ENCODE results near the gene CMSS1.
"Not testable (repeated sequence)": the region's sequence is repeated elsewhere in the genome, so short reads cannot be mapped to it uniquely, and the experiment has no call there.

Gene CMSS1

DNA sequence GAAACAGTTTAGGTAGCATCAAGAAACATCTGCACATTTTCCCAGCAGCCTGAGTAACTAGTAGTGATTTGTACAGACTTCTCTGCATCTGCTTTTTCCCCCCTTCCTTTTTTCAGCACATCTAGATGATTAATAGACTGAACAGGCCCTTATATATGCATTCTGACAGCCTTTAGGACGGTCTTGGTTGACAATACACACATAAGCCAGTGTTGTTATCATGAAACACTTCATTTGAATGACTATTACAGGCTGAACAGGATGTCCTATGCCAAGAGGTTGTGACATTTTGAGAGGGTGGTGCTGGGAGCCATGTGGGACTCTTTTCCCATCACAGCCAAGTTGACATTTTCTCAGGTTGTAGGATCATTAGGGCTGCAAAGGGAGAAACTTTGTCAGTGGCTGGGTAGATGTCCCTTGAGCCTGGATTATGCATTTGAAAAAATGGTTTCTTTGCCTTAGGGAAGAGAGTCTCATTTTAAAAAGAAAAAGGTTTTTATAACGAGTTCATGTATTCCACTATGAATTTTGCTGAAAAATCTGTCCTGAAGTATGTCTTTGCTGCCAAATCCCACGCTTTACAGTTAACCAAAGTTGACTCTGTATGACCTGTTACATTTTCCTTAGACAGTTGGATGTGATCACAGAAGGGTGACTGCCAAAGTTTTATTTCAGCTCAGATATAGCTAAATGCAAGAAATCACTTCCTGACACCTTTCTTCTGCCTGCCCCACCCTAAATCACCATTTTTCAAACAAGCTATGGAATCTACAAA, 223.0 kb downstream of the CMSS1 start:
- no peak for DNase-seq

DNA sequence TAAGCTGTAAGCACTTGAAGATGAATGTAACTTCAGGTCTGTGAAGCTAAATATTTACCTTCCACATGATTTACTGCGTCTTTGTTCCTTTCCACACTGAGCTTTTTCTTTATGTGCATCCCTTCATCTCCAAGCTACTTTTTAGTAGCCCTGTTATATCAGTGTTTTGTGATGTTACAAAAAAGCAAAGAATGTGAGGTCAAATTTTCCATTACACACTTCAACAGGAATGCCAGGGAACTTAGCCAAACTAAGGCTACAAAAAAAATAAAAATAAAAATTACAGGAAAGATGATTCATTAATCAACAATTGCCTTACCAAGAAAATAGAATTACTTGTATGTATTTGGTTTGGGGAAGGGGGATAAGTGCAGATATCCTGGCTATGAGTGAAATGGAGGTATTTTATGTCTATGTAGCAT, 223.7 kb downstream of the CMSS1 start:
- DNase-seq, result no peak

DNA sequence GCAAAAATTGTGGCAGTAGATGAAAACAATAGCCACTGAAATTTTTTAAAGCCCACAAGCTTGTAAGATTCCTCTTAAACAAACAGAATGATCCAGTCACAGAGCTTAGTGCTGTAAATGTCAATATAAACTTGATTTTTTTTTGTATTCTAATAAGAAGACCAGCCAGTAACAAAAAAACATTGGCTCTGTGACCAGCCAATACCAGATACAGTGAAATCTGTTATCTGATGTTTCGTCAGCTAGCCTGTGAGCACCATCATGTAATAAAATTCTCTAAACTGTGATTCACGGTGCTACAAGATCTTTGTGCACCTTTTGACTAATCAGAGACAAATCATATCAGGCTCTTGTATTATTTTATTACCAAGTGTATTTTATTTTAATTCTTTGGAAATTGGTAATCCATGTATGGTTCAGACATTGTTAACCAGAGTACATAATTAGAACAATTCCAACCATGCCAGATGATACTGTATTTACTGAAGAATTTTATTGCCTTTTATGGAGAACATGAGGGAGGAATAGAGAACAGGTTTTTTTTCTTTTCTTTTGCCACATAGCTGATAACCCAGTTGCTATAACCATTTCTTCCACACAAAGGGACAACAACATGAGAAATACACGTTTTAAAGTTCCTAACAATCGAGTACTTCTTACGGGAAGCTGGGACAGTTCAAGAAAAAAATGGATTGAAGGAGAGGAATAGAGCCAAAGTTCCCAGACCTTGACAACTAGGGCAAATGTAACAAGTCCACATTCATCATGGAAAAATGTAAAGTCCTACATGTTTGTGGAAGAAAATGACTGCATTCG, 224.7 kb downstream of the CMSS1 start:
- no peak for DNase-seq

DNA sequence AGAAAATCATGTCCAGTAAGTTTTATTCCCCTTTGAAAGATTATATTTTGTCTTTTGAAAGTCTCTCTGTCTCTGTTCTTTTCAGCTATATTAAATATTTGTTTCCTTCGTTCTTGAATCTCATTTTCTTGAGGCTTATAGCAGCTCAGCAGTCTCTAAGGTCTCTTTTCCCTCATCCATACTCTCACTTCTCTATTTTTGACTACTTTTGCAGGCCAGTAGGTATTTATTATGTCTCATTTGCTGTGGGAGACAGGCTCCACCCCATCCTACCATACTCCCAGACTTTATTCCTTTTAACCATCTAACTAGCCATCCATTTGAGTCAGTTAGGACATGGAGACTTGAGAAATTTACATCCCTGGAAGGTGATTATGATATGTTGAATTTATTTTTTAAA, 225.6 kb downstream of the CMSS1 start:
- no peak for DNase-seq

DNA sequence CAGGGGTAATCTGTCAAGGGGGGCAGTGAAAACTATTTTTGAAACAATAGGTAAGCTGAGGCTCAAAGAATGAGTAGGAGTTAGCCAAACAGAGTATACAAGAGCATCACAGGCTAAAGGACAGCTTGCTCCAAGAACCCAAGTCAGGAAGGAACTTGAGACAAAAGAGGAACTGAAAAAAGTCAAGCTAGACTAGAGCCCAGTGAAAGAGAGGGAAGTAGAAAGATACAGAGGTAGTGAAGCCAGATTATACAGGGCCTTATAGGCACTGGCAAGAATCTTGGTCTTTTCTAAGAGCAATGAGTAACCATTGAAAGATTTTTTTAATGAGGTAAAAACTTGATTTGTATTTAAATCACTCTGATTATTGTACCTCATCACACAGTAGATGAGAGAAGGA, 226.7 kb downstream of the CMSS1 start:
- no peak for DNase-seq

DNA sequence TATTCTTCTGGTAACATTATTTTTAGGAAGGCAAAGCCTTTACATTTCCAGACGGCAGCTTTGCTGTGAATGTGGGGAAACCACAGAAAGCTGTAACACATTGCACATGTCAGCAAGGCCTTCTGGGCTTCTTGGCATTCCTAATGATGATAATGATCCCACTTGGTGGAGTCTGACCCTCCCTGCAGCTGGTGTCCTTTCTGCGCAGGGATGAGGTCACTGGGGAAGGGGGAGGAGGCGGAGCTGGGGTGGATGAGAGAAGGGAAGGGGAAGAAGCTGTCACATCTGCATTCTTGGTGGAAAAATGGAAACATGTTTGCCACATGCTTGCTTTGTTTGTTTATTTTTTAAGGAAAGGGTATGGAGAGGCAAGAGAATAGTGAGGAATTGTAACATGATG, 228.0 kb downstream of the CMSS1 start:
- DNase-seq, result no peak

DNA sequence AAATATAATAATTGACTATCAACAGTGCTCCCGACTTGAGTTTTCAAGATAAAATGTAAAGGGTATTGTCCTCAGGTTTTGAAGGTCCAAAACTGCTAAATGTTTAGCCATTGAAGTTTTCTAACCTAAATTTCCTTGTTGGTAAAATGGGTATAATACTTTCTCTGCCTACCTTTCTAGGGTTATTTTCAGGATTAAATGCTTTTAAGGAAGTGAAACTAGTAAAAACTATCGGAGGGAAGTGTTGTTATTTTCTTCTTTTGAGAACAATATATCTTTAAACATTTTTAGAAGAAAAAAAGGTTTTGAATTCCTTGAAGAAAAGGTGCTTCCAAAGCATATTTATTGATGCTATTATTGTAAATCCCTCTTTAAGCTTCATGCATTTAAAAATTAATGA, 229.3 kb downstream of the CMSS1 start:
- no peak for DNase-seq

DNA sequence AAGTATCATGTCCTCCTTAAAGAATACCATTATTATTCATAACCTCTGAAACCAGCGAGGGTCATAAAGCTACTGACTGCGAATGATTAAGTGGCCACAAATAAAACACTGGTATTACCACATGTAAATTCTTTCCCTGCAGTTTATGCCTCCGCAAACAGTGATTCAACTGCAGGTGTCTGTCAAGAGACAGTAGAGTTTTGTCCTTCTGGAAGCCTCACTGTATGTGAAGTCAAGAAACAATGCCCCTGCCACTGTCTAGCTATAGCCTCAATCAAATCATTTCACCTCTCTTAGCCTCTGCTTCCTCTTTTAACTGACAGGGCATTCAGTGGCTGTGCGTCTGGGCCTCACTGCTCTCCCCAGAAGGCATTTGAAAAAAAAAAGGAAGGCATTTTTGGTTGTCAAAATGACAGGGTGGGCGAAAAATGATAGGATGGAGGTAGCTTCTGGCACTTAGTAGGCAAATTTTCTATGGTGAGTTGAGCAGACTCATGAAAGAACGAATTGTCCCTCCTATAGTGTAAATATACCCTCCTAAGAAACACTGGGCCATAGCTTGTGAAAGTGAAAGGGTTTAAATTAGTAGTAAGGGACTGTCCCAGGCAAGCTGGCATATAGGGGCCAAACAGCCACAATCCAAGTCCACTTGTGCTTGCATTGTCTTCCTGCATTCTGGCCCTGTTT, 229.9 kb downstream of the CMSS1 start:
- DNase-seq, result no peak

DNA sequence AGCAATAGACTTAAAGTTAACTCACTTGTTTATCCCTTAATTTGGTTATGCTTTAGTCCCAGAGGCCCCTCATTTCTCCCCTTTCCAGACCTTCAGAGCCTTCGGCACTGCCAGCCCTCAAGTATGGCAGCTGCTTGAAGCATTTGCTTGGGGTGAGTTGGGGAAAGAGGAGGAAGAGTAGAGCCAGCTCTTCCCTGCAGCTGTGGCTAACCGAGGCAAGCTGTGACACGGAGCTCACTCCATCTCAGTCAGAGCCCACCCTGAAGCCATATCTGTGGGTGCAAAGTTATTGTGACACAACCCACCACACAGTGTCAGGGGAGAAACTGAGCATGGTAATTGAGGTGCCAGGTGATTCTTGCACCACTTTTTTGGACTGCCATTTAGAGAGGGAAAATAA, 230.6 kb downstream of the CMSS1 start:
- DNase-seq, result no peak

DNA sequence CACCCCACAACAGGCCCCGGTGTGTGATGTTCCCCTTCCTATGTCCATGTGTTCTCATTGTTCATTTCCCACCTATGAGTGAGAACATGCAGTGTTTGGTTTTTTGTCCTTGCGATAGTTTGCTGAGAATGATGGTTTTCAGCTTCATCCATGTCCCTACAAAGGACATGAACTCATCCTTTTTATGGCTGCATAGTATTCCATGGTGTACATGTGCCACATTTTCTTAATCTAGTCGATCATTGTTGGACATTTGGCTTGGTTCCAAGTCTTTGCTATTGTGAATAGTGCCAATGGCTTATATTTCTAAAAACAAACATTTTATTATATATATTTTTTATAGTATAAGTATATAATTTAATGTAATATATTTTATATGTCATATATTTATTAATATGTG, 233.9 kb downstream of the CMSS1 start:
- not testable (repeated sequence) for DNase-seq

DNA sequence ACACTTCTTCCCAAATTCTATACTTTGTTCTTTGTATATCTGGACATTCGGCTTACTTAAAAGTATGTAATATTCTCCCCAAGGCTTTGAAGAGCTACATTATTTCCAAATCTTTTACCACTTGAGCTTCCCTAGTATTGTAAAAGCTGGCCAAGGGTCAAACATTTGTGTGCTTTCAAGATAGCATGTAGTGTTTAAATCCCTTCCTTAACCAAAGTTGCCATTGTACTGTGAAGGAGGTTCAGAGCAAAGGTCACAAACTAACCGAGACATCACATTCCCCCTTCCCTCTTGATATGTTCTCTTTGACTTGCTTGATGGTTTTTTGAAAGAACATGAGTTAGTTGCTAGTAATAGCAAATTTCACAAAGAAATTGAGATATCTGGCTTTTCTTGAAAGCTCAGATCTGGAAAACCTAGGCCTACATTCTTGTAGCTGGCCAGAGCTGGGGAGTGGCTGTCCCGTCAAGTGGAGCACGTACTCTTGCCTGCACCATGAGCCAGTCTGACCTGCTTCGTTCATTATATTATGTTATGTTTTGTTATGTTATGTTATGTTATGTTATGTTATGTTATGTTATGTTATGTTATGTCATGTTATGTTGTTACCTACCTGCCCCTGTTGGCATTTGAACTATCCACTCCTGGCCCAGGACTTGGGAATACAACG, 236.4 kb downstream of the CMSS1 start:
- no peak for DNase-seq

DNA sequence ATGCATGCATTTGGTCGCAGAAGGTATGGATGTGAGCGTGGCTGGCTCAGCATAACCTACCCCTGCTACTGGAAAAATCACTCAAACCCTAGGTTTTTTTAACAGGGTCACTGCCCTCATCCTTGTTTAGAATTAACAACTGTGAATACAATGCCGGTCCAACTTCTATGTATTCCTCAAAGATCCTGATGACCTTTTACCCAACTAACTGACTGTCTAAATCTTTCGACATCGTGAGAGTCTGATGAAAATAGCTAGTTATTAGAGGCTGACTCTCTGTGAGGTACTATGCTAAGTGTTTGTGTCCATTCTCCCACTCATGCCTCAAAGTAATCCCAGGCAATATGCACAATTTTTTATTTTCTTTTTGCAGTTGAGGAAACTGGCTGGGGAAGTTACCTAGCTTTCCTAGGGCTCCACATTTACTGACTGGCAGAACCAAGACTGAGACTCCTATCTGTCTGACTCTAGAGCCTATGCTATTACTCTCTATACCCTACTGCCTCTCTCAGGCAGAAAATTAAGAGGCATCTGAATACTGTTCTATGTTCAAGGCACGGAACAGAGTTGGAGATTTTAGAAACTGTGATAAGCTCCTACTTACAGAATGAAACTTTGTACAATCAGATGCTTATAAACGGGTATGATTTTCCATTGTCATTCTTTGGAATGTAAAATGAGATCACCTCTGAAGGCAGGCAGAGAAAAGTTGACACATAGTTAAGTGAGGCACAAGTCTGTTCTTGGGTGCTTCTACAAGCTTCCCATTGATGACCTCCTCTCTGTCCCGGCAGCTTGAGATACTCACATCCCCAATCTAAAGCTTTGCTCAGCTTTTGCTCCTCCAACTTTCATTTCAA, 240.3 kb downstream of the CMSS1 start:
- no peak for DNase-seq

DNA sequence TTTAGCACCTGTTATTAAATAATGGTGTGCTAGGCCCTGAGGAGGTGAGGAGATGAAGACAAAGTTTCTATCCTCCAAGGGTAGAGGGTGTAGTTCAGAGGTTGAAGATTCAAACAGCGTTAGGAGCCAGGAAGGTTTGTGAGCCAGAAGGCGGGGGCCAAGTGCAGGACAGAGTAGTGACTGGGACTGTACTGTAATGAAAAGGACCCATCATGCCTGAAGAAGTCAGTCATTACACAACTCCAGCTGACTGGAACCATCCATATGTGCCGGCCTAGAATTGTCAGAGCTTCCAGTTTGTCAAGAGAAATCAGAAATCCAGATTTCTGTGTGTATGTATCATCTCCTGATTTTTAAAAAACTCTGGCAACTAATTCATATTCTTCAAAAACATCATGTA, 241.8 kb downstream of the CMSS1 start:
- DNase-seq, result no peak

DNA sequence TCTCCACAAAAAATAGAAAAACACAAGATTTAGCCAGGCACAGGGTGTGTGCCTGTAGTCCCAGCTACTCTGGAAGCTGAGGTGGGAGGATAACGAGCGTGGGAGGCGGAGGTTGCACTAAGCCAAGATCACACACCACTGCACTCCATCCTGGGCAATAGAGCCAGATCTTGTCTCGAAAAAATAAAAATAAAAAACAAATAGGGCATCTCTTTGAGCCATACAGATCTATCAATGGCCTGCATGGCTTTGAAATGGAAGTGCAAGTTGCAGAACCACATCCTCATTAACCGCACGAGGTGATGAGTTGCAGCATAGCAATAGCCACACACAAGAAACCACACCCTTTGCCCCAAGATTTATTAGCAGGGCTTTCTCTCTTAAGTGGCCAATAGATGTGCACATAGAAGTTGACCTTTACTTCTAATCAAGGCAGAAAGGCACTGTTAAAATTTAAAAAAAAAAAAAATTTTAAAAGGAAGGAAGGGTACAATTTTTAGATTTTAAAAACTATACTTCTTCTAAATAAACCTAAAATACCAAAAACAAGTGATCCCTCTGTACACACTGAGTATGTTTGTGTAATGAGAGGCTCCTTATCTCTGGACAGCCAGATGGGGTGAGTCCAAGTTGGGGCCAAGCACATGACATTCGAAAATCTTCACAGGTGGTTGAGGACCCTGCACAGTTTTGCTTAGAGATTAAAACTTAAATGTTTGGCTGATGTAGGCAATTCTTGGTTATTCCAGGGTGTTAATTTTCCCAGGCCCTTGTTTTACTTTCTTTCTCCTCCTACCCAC, 243.2 kb downstream of the CMSS1 start:
- no peak for DNase-seq

DNA sequence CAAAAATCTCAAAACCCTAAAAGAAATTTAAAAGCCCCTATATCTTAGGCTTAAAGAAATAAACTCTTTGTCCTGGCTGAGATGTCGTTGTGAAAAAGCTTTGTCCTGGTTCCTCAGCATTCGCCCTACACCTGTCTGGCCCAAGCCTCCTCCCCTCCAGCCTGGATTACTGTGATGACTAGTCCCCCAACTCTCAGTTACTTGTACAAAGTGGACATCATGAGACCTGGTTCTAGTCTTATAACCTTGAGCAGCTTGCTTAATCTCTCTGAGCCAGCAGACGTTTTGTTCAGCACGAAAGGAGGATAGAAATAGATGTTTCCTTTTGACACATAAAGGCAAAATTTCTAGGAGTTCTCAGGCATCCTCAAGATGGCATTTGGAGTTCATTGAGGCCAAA, 245.0 kb downstream of the CMSS1 start:
- DNase-seq, result no peak

DNA sequence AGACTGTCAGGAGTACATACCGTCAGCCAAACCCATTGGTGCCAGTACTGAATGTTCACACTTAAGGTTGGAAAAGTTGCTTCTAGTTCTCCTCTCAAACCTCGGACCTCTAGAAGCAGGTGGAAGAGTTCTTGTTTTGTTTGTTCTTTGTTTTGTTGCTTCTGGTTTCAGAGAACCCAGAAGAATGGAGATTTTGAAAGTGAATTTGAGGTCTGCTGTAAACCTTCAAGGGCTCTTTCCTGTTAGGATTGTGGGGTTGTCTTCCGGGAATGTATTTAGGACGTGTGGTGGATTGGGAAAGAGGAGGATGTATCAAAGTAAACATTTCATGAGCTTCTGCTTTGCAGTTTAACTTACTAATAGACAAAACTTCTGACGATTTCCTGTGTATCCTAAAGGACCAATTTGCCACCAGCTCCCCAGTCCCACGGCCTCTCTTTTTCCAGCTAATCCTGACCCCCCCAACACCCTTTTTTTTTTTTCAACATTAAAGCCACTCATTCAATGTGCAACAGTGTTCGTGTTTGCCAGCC, 246.3 kb downstream of the CMSS1 start:
- DNase-seq, result no peak

DNA sequence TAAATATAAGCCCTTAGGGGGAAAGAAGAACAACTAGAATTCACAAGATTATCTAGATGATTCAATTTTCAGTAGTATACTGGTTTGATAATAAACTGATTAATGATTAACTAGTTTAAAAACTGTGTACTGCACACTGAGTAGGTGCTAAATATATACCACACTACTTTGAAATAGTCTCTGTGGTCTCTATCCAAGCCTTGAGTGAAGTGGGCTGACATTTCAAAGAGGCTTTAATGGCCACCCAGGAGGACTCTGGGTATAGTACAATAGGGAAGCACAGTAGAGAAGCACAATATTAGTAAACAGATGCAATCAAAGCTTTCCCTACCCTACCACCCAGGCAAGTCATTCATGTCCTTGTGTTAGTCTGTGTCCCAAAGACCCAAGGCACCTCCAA, 249.9 kb downstream of the CMSS1 start:
- no peak for DNase-seq

DNA sequence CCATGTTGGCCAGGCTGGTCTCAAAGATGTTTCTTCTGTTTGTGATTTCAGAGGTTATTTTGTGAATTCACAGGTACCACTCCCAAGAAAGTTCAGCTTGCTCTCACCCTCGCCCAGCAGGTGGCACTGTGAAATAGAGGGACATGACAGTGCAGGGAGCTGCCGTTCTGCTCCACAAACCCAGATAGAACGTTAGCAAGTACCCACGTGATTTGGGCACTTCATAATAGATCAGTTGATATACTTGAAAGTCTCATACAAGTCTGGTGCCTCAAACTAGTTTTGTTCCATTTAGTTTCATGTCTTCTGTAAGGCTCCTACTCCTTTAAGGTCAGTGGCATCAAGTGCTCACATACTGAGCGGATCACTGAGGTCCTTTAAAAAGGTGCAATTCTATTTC, 251.2 kb downstream of the CMSS1 start:
- DNase-seq, result peak; percentile 83

DNA sequence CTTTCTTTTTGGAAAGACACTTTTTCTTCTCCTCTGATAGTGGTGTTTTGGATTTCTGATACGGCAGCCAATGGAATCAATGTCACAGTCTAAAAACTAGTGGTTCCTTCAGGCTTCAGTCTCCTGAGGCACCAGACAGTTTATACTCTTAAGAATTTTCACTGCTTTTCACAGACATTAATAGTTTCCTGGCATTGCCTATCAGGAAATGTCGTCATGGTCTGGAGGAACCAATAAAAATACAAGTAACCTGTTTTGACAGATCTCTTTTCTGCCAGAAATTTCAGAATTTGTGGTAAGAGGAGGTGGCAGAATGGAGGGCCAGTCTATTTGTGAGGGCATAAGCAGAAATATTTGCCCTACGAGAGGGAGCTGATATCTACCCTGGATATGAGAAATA, 251.8 kb downstream of the CMSS1 start:
- no peak for DNase-seq

DNA sequence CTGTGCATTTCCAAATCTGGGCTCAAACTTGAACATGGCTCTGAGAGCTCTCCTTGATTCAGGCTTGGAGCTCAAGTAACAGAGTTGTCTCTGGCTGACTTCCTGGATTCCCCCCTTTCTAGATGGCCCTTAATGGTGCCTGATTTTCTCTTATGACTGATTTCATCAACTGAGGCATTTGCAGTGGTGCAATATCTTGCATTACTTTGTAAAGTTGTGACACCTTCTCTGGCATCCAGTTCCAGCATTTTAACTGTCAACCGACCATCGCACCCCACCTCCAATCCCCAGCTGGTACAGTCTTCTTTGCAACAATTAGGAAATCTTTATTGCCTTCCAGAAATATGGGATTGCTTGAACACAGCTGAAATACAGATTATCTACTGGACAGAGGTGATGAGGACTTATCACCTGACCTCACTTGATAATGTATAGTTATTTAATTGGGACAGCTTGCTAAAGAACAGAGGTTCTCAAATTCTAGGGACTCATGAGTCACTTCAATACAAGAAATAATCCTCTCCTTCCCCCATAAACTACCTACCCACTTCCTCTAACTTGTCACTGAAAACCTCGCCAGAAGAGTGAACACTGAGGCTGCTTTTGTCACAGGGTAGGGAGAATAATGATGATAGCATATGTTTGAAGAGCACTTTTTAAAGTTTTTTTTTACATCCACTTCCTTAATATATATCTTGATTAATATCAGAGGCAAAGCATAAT, 254.8 kb downstream of the CMSS1 start:
- no peak for DNase-seq

Measured in activated CD8-positive, alpha-beta memory T cell treated with anti-CD3 and anti-CD28 coated beads, Interleukin-2, amount 50 U/mL, for 48 hours (primary cell).